ENCODE measurements around the gene SLC15A4. TPM values are rescaled to one million over a fixed set of nuclear protein-coding genes. Genes with fewer than 3 reads are reported as not detected.

Gene SLC15A4
- total RNA-seq, 2 donors from 2014 or later: 28.2 to 39.5 TPM

DNA sequence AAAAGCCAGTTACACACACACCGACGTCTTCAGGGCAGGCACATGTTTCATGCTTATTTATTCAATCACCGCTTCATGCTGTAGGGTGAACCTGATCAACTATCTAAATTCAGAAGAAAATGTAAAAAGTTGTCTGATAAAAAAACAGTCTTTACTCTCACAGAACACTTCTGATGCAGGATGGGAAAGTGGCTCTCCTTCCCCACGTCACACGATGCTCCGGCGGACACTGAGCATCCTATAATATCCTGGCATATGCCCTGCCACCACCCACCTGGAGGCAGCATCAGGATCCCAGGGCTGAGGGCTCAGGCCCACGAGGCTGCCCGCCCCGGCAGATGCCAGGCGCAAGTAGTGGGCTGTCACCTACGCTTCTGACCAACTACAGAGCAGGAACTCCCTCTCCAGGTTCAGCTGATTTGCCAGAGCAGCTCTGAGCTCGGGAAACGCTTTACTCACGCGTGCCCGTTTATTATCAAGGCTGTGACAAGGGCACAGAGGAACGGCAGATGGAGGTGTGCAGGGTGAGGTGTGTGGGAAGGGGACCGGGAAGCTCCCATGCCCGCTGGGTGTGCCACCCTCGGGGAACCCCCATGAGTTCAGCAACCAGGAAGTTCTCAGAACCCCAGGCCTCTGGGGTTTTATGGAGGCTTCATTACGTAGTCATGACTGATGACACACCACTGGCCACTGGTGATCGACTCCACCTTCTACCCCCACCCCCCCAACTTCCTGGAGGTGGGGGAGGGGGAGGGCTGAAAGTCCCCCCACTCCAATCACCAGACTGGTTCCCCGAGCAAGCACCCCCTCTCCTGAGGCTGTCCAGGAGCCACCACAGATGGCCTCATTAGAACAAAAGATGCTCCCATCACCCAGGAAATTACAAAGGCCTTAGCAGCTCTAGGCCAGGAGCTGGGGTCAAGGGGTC lies 32.1 kb downstream of the SLC15A4 start:
- Histone ChIP-seq H3K9ac (ENCODE audit: extremely low read depth, low read length, poor library complexity, severe bottlenecking) (no peak overlapping the region), H3K27me3 (ENCODE audit: control insufficient read depth, insufficient read depth, low read length, poor library complexity, severe bottlenecking) (no peaks in the 10 kb centered on the region), H3K36me3 (ENCODE audit: control insufficient read depth, insufficient read depth, low read length) (peaks cover 55% of the 10 kb centered on the region), H3K4me1 (ENCODE audit: control insufficient read depth, insufficient read depth, low read length) (peaks cover 2% of the 10 kb centered on the region), H3K4me3 (ENCODE audit: low read length) (no peak overlapping the region), H3K27ac (ENCODE audit: low read depth, low read length) (no peak overlapping the region), H3K9me3 (ENCODE audit: control insufficient read depth, low read length) (no peaks in the 10 kb centered on the region)
- DNase-seq: peak; percentile 41
- WGBS, 2 experiments (ENCODE audit: insufficient coverage in 1 of 2, insufficient read length in 1 of 2): 90 to 92% methylated on average over 12 to 23 of the region's 24 CpGs
- TF ChIP-seq, protein P1, sequence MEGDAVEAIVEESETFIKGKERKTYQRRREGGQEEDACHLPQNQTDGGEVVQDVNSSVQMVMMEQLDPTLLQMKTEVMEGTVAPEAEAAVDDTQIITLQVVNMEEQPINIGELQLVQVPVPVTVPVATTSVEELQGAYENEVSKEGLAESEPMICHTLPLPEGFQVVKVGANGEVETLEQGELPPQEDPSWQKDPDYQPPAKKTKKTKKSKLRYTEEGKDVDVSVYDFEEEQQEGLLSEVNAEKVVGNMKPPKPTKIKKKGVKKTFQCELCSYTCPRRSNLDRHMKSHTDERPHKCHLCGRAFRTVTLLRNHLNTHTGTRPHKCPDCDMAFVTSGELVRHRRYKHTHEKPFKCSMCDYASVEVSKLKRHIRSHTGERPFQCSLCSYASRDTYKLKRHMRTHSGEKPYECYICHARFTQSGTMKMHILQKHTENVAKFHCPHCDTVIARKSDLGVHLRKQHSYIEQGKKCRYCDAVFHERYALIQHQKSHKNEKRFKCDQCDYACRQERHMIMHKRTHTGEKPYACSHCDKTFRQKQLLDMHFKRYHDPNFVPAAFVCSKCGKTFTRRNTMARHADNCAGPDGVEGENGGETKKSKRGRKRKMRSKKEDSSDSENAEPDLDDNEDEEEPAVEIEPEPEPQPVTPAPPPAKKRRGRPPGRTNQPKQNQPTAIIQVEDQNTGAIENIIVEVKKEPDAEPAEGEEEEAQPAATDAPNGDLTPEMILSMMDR (conservative IDR thresholded peaks at IDR 0.05): no peak
- no peak overlapping the region for H3K27ac Mint-ChIP-seq
- H3K36me3 Mint-ChIP-seq (ENCODE audit: low read depth): peaks cover 53% of the 10 kb centered on the region
- H3K9me3 Mint-ChIP-seq: no peaks in the 10 kb centered on the region
- peaks cover under 1% of the 10 kb centered on the region for H3K4me1 Mint-ChIP-seq
- no peak overlapping the region for H3K4me3 Mint-ChIP-seq
- no peaks in the 10 kb centered on the region for H3K27me3 Mint-ChIP-seq (ENCODE audit: insufficient read depth)

DNA sequence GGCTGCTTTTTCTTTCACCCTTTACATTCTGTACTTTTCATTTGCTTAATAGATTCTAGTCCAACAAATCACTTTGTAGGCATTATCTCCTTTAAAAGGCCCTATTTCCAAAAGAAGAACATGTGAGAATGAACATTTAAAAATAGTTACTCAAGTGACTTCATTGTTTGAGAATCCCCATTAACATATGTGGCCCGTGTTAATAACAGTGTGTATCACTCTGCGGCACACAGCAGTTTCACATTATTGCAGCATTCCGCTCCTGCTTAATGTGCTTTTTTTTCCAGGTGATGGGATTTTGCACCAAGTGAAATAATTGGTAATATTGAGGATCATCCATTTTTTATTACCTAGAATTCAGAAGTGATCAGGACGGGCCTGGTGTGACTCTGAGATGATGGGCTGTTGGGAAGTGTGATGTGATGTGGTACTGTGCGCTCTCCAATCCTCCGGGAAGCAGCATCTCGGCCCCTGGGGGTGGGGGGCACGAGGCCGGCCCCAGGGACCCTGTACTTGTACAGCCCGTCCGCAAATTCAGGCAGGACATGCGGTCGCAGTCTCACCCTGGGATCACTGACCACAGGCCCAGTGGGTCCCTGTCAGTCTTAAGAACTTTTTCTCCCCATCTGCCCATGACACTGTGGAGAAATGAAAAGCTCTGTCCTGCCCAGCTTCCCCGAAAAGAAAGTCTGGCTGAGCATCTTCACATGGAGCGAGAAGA lies 32.9 kb downstream of the SLC15A4 start:
- no peak overlapping the region for H3K9ac ChIP-seq (ENCODE audit: extremely low read depth, low read length, poor library complexity, severe bottlenecking)
- TF ChIP-seq, protein P1 (conservative IDR thresholded peaks at IDR 0.05): no peak
- WGBS, 2 experiments (ENCODE audit: insufficient coverage in 1 of 2, insufficient read length in 1 of 2): 93 to 99% methylated on average over 10 to 15 of the region's 15 CpGs
- no peaks in the 10 kb centered on the region for H3K9me3 Mint-ChIP-seq
- H3K36me3 Mint-ChIP-seq (ENCODE audit: low read depth): peaks cover 44% of the 10 kb centered on the region
- H3K27me3 ChIP-seq (ENCODE audit: control insufficient read depth, insufficient read depth, low read length, poor library complexity, severe bottlenecking): no peaks in the 10 kb centered on the region
- H3K27me3 Mint-ChIP-seq (ENCODE audit: insufficient read depth): no peaks in the 10 kb centered on the region
- H3K27ac ChIP-seq (ENCODE audit: low read depth, low read length): no peak overlapping the region
- peak; percentile 37 for DNase-seq
- no peaks in the 10 kb centered on the region for H3K4me1 Mint-ChIP-seq
- no peaks in the 10 kb centered on the region for H3K9me3 ChIP-seq (ENCODE audit: control insufficient read depth, low read length)
- no peaks in the 10 kb centered on the region for H3K4me1 ChIP-seq (ENCODE audit: control insufficient read depth, insufficient read depth, low read length)
- no peak overlapping the region for H3K27ac Mint-ChIP-seq
- peaks cover 48% of the 10 kb centered on the region for H3K36me3 ChIP-seq (ENCODE audit: control insufficient read depth, insufficient read depth, low read length)
- no peak overlapping the region for H3K4me3 Mint-ChIP-seq
- no peak overlapping the region for H3K4me3 ChIP-seq (ENCODE audit: low read length)

DNA sequence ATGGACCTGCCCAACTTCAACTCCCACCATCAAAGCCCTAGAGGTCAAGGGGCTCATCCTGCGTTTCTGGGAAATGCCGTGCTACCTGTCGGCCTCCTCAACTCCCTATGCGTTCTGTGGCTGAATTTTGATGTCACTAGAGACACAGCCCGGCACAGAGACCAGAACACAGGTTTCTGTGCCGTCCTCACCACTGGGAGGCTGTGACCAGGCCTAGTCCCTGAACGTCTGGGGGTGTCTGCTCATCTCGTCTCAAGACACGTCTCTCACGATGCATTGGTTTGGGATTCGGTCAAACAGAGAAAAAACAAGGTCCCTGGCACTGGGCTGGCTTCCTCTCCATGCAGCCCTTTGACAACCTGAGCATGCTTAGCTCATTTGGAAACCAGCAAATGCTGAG lies 33.5 kb downstream of the SLC15A4 start:
- no peak overlapping the region for H3K27ac Mint-ChIP-seq
- H3K4me1 ChIP-seq (ENCODE audit: control insufficient read depth, insufficient read depth, low read length): no peaks in the 10 kb centered on the region
- WGBS, 2 experiments (ENCODE audit: insufficient coverage in 1 of 2, insufficient read length in 1 of 2): 90 to 96% methylated on average over 11 of the region's 11 CpGs
- H3K27me3 Mint-ChIP-seq (ENCODE audit: insufficient read depth): no peaks in the 10 kb centered on the region
- no peak overlapping the region for H3K4me3 ChIP-seq (ENCODE audit: low read length)
- no peaks in the 10 kb centered on the region for H3K27me3 ChIP-seq (ENCODE audit: control insufficient read depth, insufficient read depth, low read length, poor library complexity, severe bottlenecking)
- H3K9me3 ChIP-seq (ENCODE audit: control insufficient read depth, low read length): no peaks in the 10 kb centered on the region
- H3K36me3 ChIP-seq (ENCODE audit: control insufficient read depth, insufficient read depth, low read length): peaks cover 42% of the 10 kb centered on the region
- DNase-seq: peak; percentile 44
- no peak overlapping the region for H3K4me3 Mint-ChIP-seq
- H3K27ac ChIP-seq (ENCODE audit: low read depth, low read length): no peak overlapping the region
- no peak overlapping the region for H3K9ac ChIP-seq (ENCODE audit: extremely low read depth, low read length, poor library complexity, severe bottlenecking)
- H3K36me3 Mint-ChIP-seq (ENCODE audit: low read depth): peaks cover 39% of the 10 kb centered on the region
- no peaks in the 10 kb centered on the region for H3K4me1 Mint-ChIP-seq
- TF ChIP-seq, protein P1 (conservative IDR thresholded peaks at IDR 0.05): no peak
- H3K9me3 Mint-ChIP-seq: no peaks in the 10 kb centered on the region
